B cell (primary cell): ENCODE measurements around the gene NUMA1. TPM values are rescaled to one million over a fixed set of nuclear protein-coding genes. Genes with fewer than 3 reads are reported as not detected.

ENCODE experiments used
- ATAC-seq: fragments of 200-7000 bp; cut with Tn5 transposase; one replicate; pipeline ENCODE4 v1.10.0; 2021; ENCODE audit warnings: low read depth, mild to moderate bottlenecking, moderate number of reproducible peaks, moderate library complexity
- CTCF ChIA-PET: fragments of 350-600 bp; sonication (Branson Sonifier 250); formaldehyde crosslinking; loops from one replicate; lab custom pipeline; 2021; ENCODE audit warnings: antibody characterized with exemption, inconsistent platforms; lab: Charles Lee
- POLR2A ChIA-PET: fragments of 350-600 bp; sonication (Branson Sonifier 250); formaldehyde crosslinking; loops from one replicate; lab custom pipeline; 2021; ENCODE audit warnings: antibody characterized with exemption; lab: Charles Lee
- DNase-seq: peaks from one replicate; pipeline ENCODE4 v3.0.0; 2013
- H2AFZ ChIP-seq: 2 replicates; pipeline ENCODE4 v1.6.1; 2012; ENCODE audit warnings: mild to moderate bottlenecking, low read depth, low read length; ENCODE audit not compliant: insufficient read depth, poor library complexity, severe bottlenecking
- H3K27ac ChIP-seq, 2 donors: 1 replicate in 1 of 2; 2 replicates in 1 of 2; pipeline ENCODE4 v1.5.1; 2012 to 2013; ENCODE audit warnings: low read length in 2 of 2, mild to moderate bottlenecking in 2 of 2, moderate library complexity in 1 of 2
- H3K27me3 ChIP-seq, 4 experiments: fragments of 200-600 bp in 1 of 4; sonication (generic) in 1 of 4; replicated peaks in 1 of 4; 1 replicate in 2 of 4; 2 replicates in 2 of 4; pipeline versions ENCODE4 v1.6.1 to v1.7.0; 2013 to 2016; ENCODE audit warnings: low read length in 3 of 4, mild to moderate bottlenecking in 2 of 4, mixed read lengths in 1 of 4, moderate library complexity in 1 of 4; ENCODE audit not compliant: insufficient read depth in 4 of 4, control insufficient read depth in 3 of 4; ENCODE audit errors: control extremely low read depth in 1 of 4
- H3K36me3 ChIP-seq, 2 experiments: replicated peaks in 1 of 2; 1 replicate in 1 of 2; 2 replicates in 1 of 2; pipeline versions ENCODE4 v1.6.1 to v1.7.1; 2013; ENCODE audit warnings: low read length in 1 of 2; ENCODE audit not compliant: insufficient read depth in 2 of 2, control insufficient read depth in 1 of 2; ENCODE audit errors: control extremely low read depth in 1 of 2, extremely low read depth in 1 of 2
- H3K4me1 ChIP-seq, 2 donors: fragments of 200-600 bp in 1 of 2; sonication (generic) in 1 of 2; 1 replicate in 1 of 2; 2 replicates in 1 of 2; pipeline versions ENCODE4 v1.5.1 to v1.6.1; 2013 to 2017; ENCODE audit warnings: low read length in 2 of 2; ENCODE audit not compliant: control insufficient read depth in 2 of 2, insufficient read depth in 2 of 2
- H3K4me2 ChIP-seq: replicated peaks from 2 replicates; pipeline ENCODE3; 2012; ENCODE audit warnings: mild to moderate bottlenecking, low read depth, low read length; ENCODE audit not compliant: poor library complexity, severe bottlenecking
- H3K4me3 ChIP-seq, 5 experiments: fragments of 200-600 bp in 1 of 5; sonication (generic) in 1 of 5; 1 replicate in 3 of 5; 2 replicates in 2 of 5; pipeline versions ENCODE4 v1.5.1 to v1.7.0; 2011 to 2016; ENCODE audit warnings: low read length in 4 of 5, mild to moderate bottlenecking in 4 of 5, low read depth in 2 of 5, control low read depth in 1 of 5, moderate library complexity in 1 of 5; ENCODE audit not compliant: insufficient read depth in 1 of 5; ENCODE audit errors: control extremely low read depth in 1 of 5, extremely low read depth in 1 of 5
- H3K79me2 ChIP-seq: fragments of 200-600 bp; sonication (generic); one replicate; pipeline ENCODE4 v1.6.0; 2016; ENCODE audit warnings: low read length; ENCODE audit not compliant: control insufficient read depth, insufficient read depth
- H3K9ac ChIP-seq: fragments of 200-600 bp; sonication (generic); 2 replicates; pipeline ENCODE4 v1.6.1; 2017; ENCODE audit warnings: mild to moderate bottlenecking, low read length, moderate library complexity
- H3K9me3 ChIP-seq, 3 donors: one replicate each; pipeline versions ENCODE4 v1.6.1 to v1.7.1; 2013; ENCODE audit warnings: low read length in 2 of 3; ENCODE audit not compliant: control insufficient read depth in 2 of 3, insufficient read depth in 1 of 3; ENCODE audit errors: control extremely low read depth in 1 of 3
- H4K20me1 ChIP-seq: 2 replicates; pipeline ENCODE4 v1.6.0; 2012; ENCODE audit warnings: mild to moderate bottlenecking, low read length; ENCODE audit not compliant: insufficient read depth, control insufficient read depth, poor library complexity, severe bottlenecking
- H3K27ac Mint-ChIP-seq: one replicate; pipeline ENCODE4 v1.8.0; 2021; ENCODE audit warnings: mixed read lengths
- H3K27me3 Mint-ChIP-seq: one replicate; pipeline ENCODE4 v1.8.0; 2021; ENCODE audit warnings: mixed read lengths
- H3K4me1 Mint-ChIP-seq: one replicate; pipeline ENCODE4 v1.8.0; 2021; ENCODE audit warnings: mixed read lengths
- H3K4me3 Mint-ChIP-seq: one replicate; pipeline ENCODE4 v1.8.0; 2021; ENCODE audit warnings: mixed read lengths
- H3K9me3 Mint-ChIP-seq: one replicate; pipeline ENCODE4 v1.8.0; 2022; ENCODE audit warnings: mixed read lengths; ENCODE audit not compliant: insufficient read depth
- CTCF ChIP-seq: fragments of 200-600 bp; IDR thresholded peaks from one replicate; pipeline ENCODE4 v1.8.0; 2022; ENCODE audit warnings: antibody characterized with exemption, mild to moderate bottlenecking
- EZH2 ChIP-seq: IDR thresholded peaks from 2 replicates; pipeline ENCODE4 v1.6.1; 2012; ENCODE audit warnings: borderline replicate concordance, low read depth, mild to moderate bottlenecking, moderate library complexity, low read length; ENCODE audit not compliant: insufficient read depth, poor library complexity, severe bottlenecking
- WGBS: methylation state at CpG from one replicate; pipeline ENCODE4 v1.1.5; 2013; ENCODE audit warnings: missing lambda C conversion rate; ENCODE audit not compliant: insufficient coverage; 5-methylcytosine and 5-hydroxymethylcytosine counted together
- intact Hi-C: fragments of 100-400 bp; cut with micrococcal nuclease; formaldehyde crosslinking; loops from one replicate; pipeline ENCODE4 v1.10.0; 2022
- polyA plus RNA-seq: library from polyadenylated mRNA; depleted of rRNA; stranded (reverse); fragments of >200 nt; gene quantifications from 2 replicates; pipeline ENCODE4 v1.2.3, GENCODE V29; 2012
- total RNA-seq, 2 donors: library from RNA; stranded (reverse); fragments of 120-200 nt in 1 of 2; gene quantifications; 1 replicate in 1 of 2; 2 replicates in 1 of 2; pipeline versions ENCODE4 v1.2.3 to v1.2.4, GENCODE V29; 2013 to 2022

Gene NUMA1
- total and polyA plus RNA-seq, 2 donors (not counting 1 experiment from before 2014, with no cell fraction given), result 186 to 300 TPM

DNA sequence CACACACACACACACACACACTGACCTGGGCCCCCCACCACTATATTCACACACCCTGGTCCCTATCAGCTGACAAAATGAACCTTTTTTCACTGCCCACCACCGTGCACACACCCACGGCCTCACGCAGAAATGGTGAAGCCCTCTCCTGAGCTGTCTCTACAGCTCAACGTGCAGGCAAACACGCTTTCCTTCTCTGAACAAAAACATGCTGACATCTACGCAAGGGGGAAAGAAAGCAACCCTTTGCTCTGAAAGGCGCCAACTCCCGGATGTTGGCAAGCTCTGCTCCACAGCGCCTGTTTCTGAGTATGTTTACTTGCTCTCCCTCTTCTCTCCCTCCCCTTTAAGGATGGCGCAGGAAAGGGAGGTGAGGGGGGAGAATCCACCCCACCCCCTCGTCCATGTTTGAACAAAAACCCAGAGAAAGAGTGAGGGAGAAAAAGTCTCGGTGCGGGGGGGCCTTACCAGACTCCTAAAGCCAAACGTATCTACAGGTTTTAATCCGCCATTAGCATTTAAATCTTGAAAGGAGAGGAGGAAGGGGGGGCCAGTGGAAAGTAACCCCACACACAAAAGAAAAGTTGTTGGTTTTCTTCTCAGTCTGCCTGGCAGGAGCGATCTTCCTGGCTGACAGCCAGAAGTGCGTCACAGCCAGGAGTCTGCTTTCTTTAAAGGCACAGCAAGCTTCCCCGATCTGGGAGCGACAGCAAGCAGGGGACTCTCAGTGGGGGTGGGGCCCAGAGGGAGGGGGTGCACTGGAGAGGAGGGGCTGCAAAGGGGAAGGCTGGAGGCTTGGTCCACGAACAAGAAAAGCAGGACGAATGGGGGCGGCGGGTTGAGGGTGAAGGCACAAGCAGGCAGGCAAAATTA is 39.6 kb downstream of the NUMA1 start:
- peak overlapping the region; percentile 72 to 86 (median 83) for H3K4me3 ChIP-seq
- H3K27me3 ChIP-seq, result no peaks in the 10 kb centered on the region
- H3K4me1 ChIP-seq, result peaks cover 45 to 54% of the 10 kb centered on the region in 2 donors
- H3K4me2 ChIP-seq, result peak overlapping the region; percentile 90
- POLR2A ChIA-PET, result interaction anchor here (0.7 to 1.6 kb wide), 12 partner anchors 16 to 1557 kb away, joined by 3 to 8 read pairs (median 4); partner anchors contain the start of genes ANAPC15, FAM168A, RNF121 and XNDC1N
- 0% methylated on average over 13 of the region's 23 CpGs for WGBS
- H3K27me3 Mint-ChIP-seq, result no peaks in the 10 kb centered on the region
- H3K9me3 ChIP-seq, result no peaks in the 10 kb centered on the region
- no peak overlapping the region for H3K4me3 Mint-ChIP-seq
- H2AFZ ChIP-seq, result peak overlapping the region; percentile 98
- H3K79me2 ChIP-seq, result peaks cover 100% of the 10 kb centered on the region
- intact Hi-C loops, result loop anchor here (1.0 to 5.0 kb wide), 6 partner anchors 15 to 182 kb away; partner anchors contain the start of genes ANAPC15, LRRC51, NUMA1 and XNDC1N
- peak overlapping the region; percentile 94 for H3K9ac ChIP-seq
- TF ChIP-seq EZH2, result no peak
- no peak for TF ChIP-seq CTCF
- H3K4me1 Mint-ChIP-seq, result peaks cover 32% of the 10 kb centered on the region
- H4K20me1 ChIP-seq, result peaks cover 16% of the 10 kb centered on the region
- no peaks in the 10 kb centered on the region for H3K9me3 Mint-ChIP-seq
- no peak overlapping the region for H3K27ac Mint-ChIP-seq
- CTCF ChIA-PET, result interaction anchor here (0.5 to 8.5 kb wide), 9 partner anchors 8 to 1747 kb away, joined by 3 to 117 read pairs (median 5); partner anchors contain the start of genes RNF121 and XNDC1N
- ATAC-seq (peak; percentile 50), DNase-seq (peak; percentile 73)
- peaks cover 1 to 9% of the 10 kb centered on the region in 2 experiments for H3K36me3 ChIP-seq
- peak overlapping the region; percentile 72 to 92 for H3K27ac ChIP-seq
